Adrenal gland (tissue), 12 donors: ENCODE results near the gene ADAM19. TPM values are rescaled to one million over a fixed set of nuclear protein-coding genes. Genes with fewer than 3 reads are reported as not detected.

Experiments
- DNase-seq, 7 donors: peaks; one replicate each; pipeline ENCODE4 v3.0.0-alpha.2; 2019 to 2020
- H3K27ac ChIP-seq, 5 donors: fragments of 200-600 bp; sonication (generic) in 4 of 5; 1 replicate in 3 of 5; 2 replicates in 2 of 5; pipeline versions ENCODE4 v1.5.1 to v1.8.0; 2016 to 2020; ENCODE audit warnings: mild to moderate bottlenecking in 1 of 5
- H3K27me3 ChIP-seq: fragments of 200-600 bp; 2 replicates; pipeline ENCODE4 v1.8.0; 2021
- H3K36me3 ChIP-seq, 2 donors: fragments of 200-600 bp; replicated peaks in 1 of 2; 1 replicate in 1 of 2; 2 replicates in 1 of 2; pipeline versions ENCODE4 v1.5.1 to v1.8.0; 2018 to 2022
- H3K4me1 ChIP-seq, 2 donors: fragments of 200-600 bp; replicated peaks in 1 of 2; 1 replicate in 1 of 2; 2 replicates in 1 of 2; pipeline versions ENCODE4 v1.5.1 to v1.8.0; 2018 to 2021
- H3K4me3 ChIP-seq, 4 donors: fragments of 200-600 bp; sonication (generic) in 3 of 4; one replicate each; pipeline ENCODE4 v1.5.1; 2016 to 2018
- H3K9me3 ChIP-seq, 3 donors: fragments of 200-600 bp; sonication (generic) in 1 of 3; replicated peaks in 1 of 3; 1 replicate in 2 of 3; 2 replicates in 1 of 3; pipeline versions ENCODE4 v1.5.1 to v1.8.0; 2016 to 2021
- CTCF ChIP-seq, 6 experiments: fragments of 450-650 bp in 4 of 6; fragments of 200-600 bp in 2 of 6; sonication (generic) in 1 of 6; IDR thresholded peaks; 1 replicate in 5 of 6; 2 replicates in 1 of 6; pipeline versions ENCODE4 v1.5.1 to v1.8.0; 2016 to 2021; ENCODE audit warnings: antibody characterized with exemption in 6 of 6, mild to moderate bottlenecking in 2 of 6, moderate library complexity in 1 of 6
- POLR2A ChIP-seq, 2 donors: fragments of 450-650 bp; IDR thresholded peaks; one replicate each; pipeline ENCODE4 v1.6.1; 2017; ENCODE audit warnings: antibody characterized with exemption in 2 of 2, mild to moderate bottlenecking in 2 of 2, moderate library complexity in 1 of 2
- WGBS, 4 donors: extraction: QIAGEN DNeasy Blood & Tissue Kit in 2 of 4; methylation state at CpG; one replicate each; pipeline versions ENCODE4 v1.1.5 to v1.1.7; 2013 to 2017; 5-methylcytosine and 5-hydroxymethylcytosine counted together
- intact Hi-C, 2 donors: fragments of 100-400 bp; cut with DNase I; formaldehyde crosslinking; loops; one replicate each; pipeline versions ENCODE4 v1.14.1 to v1.15.0; 2022 to 2023
- polyA plus RNA-seq, 3 donors: library from polyadenylated mRNA; stranded (reverse); fragments of 200-250 nt in 2 of 3; fragments of 350-450 nt in 1 of 3; fragmentation: Illumina TruSeq in 1 of 3; extraction: RNeasy Lipid Tissue Mini Kit (QIAGEN cat#74804) in 1 of 3; gene quantifications; one replicate each; pipeline ENCODE4 v1.2.3, GENCODE V29; 2013 to 2014
- total RNA-seq, 9 donors: library from RNA; depleted of rRNA in 4 of 9; stranded (reverse); fragments of >200 nt in 4 of 9; fragments of 120-200 nt in 1 of 9; fragmentation: NEBNext Ultra II Directional in 1 of 9; extraction: Animal tissue kit (Norgen Biotek cat#: 25700) in 1 of 9; gene quantifications; one replicate each; pipeline versions ENCODE4 v1.1.0 to v1.2.4, GENCODE V29; 2013 to 2023
- donor health status: healthy with polysubstance abuse.
- donor health status: Bipolar disorder and iron deficiency.
- donor health status: DM: yes; HTN: yes; CAD: no.
- donor health status: DM: no; HTN: no; CAD: no.
- donor health status: DM: no; HTN: no; CAD: no.
- donor health status: DM: yes; HTN: yes; CAD: no.

Gene ADAM19
- total and polyA plus RNA-seq, 12 donors = 2.2 to 15.1 (median 4.7) TPM

GRCh38 chr5:157456301-157456700 is 119.3 kb downstream of the ADAM19 start:
- intact Hi-C loops = no loop called here
- Histone ChIP-seq H3K27ac (no peak overlapping the region), H3K4me3 (no peak overlapping the region), H3K27me3 (peaks cover 3% of the 10 kb centered on the region), H3K9me3 (no peaks in the 10 kb centered on the region), H3K4me1 (peaks cover 5 to 9% of the 10 kb centered on the region in 2 donors), H3K36me3 (no peaks in the 10 kb centered on the region)
- TF ChIP-seq CTCF (IDR thresholded peaks at IDR 0.05) (no peak), POLR2A (IDR thresholded peaks at IDR 0.05) (no peak)
- DNase-seq = peak in 1 of 7 donors; percentile 20
- 84 to 94% (median 87%) methylated on average over 3 to 5 of the region's 5 CpGs for WGBS, 4 donors

GRCh38 chr5:157455057-157455456 is 120.5 kb downstream of the ADAM19 start:
- intact Hi-C loops = no loop called here
- DNase-seq = peak in 1 of 7 donors; percentile 25
- H3K27me3 ChIP-seq = peaks cover 3% of the 10 kb centered on the region

GRCh38 chr5:157454273-157454672 is 121.3 kb downstream of the ADAM19 start:
- TF ChIP-seq POLR2A (IDR thresholded peaks at IDR 0.05) (no peak), CTCF (IDR thresholded peaks at IDR 0.05) (no peak)
- DNase-seq = no peak
- WGBS, 4 donors = 83 to 88% (median 85%) methylated on average over 7 of the region's 7 CpGs

More at GRCh38 chr5:157455057-157455456, 120.5 kb downstream of the ADAM19 start:
- H3K4me3 ChIP-seq = no peak overlapping the region
- TF ChIP-seq CTCF (IDR thresholded peaks at IDR 0.05) (no peak), POLR2A (IDR thresholded peaks at IDR 0.05) (no peak)
- no peak overlapping the region for H3K27ac ChIP-seq
- peaks cover 3 to 4% of the 10 kb centered on the region in 2 donors for H3K4me1 ChIP-seq
- no peaks in the 10 kb centered on the region for H3K9me3 ChIP-seq
- WGBS, 4 donors = 70 to 87% (median 78%) methylated on average over 7 of the region's 7 CpGs
- no peaks in the 10 kb centered on the region for H3K36me3 ChIP-seq

GRCh38 chr5:157451806-157452205 is 123.8 kb downstream of the ADAM19 start:
- Histone ChIP-seq H3K36me3 (no peaks in the 10 kb centered on the region), H3K9me3 (no peaks in the 10 kb centered on the region), H3K27ac (no peak overlapping the region), H3K27me3 (no peaks in the 10 kb centered on the region), H3K4me3 (no peak overlapping the region), H3K4me1 (no peaks in the 10 kb centered on the region)
- 83 to 100% (median 95%) methylated on average over 1 to 3 of the region's 3 CpGs for WGBS, 4 donors
- TF ChIP-seq CTCF (IDR thresholded peaks at IDR 0.05) = no peak
- no peak for TF ChIP-seq POLR2A (IDR thresholded peaks at IDR 0.05)
- DNase-seq = no peak
- intact Hi-C loops = no loop called here

More at GRCh38 chr5:157454273-157454672, 121.3 kb downstream of the ADAM19 start:
- intact Hi-C loops = no loop called here
- Histone ChIP-seq H3K27ac (no peak overlapping the region), H3K4me3 (no peak overlapping the region), H3K36me3 (no peaks in the 10 kb centered on the region), H3K9me3 (no peaks in the 10 kb centered on the region), H3K4me1 (no peaks in the 10 kb centered on the region), H3K27me3 (no peaks in the 10 kb centered on the region)
